Transverse colon (tissue), 4 donors: Measurements from ENCODE around the gene MEIOB.

Source experiments
- CTCF ChIP-seq, 5 experiments: fragments of 200-600 bp in 3 of 5; fragments of 450-650 bp in 2 of 5; sonication (generic) in 3 of 5; IDR thresholded peaks; 1 replicate in 2 of 5; 2 replicates in 3 of 5; pipeline ENCODE4 v1.5.1; 2016 to 2017; ENCODE audit warnings: antibody characterized with exemption in 5 of 5, inconsistent platforms in 3 of 5, mild to moderate bottlenecking in 2 of 5, moderate library complexity in 1 of 5
- EP300 ChIP-seq: sonication (generic); formaldehyde crosslinking; IDR thresholded peaks from one replicate; pipeline ENCODE4 v1.6.1; 2017; ENCODE audit warnings: antibody characterized with exemption, low read depth
- POLR2A ChIP-seq: fragments of 450-650 bp; IDR thresholded peaks from one replicate; pipeline ENCODE4 v1.6.1; 2016; ENCODE audit warnings: antibody characterized with exemption, mild to moderate bottlenecking, moderate library complexity
- POLR2AphosphoS5 ChIP-seq, 3 donors: sonication (generic); formaldehyde crosslinking; IDR thresholded peaks; one replicate each; pipeline ENCODE4 v1.6.1; 2016; ENCODE audit warnings: antibody characterized with exemption in 3 of 3

- TF ChIP-seq POLR2A: no peak
- TF ChIP-seq CTCF (IDR thresholded peaks at IDR 0.05): no peak
- TF ChIP-seq EP300: no peak
- TF ChIP-seq POLR2AphosphoS5 (IDR thresholded peaks at IDR 0.05): no peak
These were observed 12.3 kb downstream of the MEIOB start for GRCh38 chr16:1859650-1860049.
